ENCODE measurements around the gene MNAT1. TPM values are rescaled to one million over a fixed set of nuclear protein-coding genes. Genes with fewer than 3 reads are reported as not detected.

MNAT1 gene
- total RNA-seq, 1 donor from 2014 or later, result 54.1 TPM

GRCh38 chr14:60926002-60926401 is 191.4 kb downstream of the MNAT1 start:
- DNase-seq (ENCODE audit: low spot score, unreplicated experiment), result no peak
- no peaks in the 10 kb centered on the region for H3K27me3 Mint-ChIP-seq
- H3K4me3 Mint-ChIP-seq (ENCODE audit: low read depth), result no peak overlapping the region
- H3K36me3 Mint-ChIP-seq (ENCODE audit: insufficient read depth), result no peaks in the 10 kb centered on the region
- H3K27ac Mint-ChIP-seq, result no peak overlapping the region
- no peaks in the 10 kb centered on the region for H3K9me3 Mint-ChIP-seq (ENCODE audit: low read depth)
- H3K4me1 Mint-ChIP-seq (ENCODE audit: low read depth), result no peaks in the 10 kb centered on the region
- no peak for TF ChIP-seq CTCF (IDR thresholded peaks at IDR 0.05; ENCODE audit: unreplicated experiment)

GRCh38 chr14:60931218-60931617 is 196.7 kb downstream of the MNAT1 start:
- Mint-ChIP-seq H3K4me3 (ENCODE audit: low read depth) (no peak overlapping the region), H3K36me3 (ENCODE audit: insufficient read depth) (peaks cover 2% of the 10 kb centered on the region), H3K9me3 (ENCODE audit: low read depth) (no peaks in the 10 kb centered on the region), H3K4me1 (ENCODE audit: low read depth) (peaks cover 7% of the 10 kb centered on the region), H3K27ac (peak overlapping the region; percentile 27), H3K27me3 (no peaks in the 10 kb centered on the region)
- no peak for DNase-seq (ENCODE audit: low spot score, unreplicated experiment)
- TF ChIP-seq CTCF (IDR thresholded peaks at IDR 0.05; ENCODE audit: unreplicated experiment), result no peak

GRCh38 chr14:60933920-60934655 is 199.5 kb downstream of the MNAT1 start:
- H3K36me3 Mint-ChIP-seq (ENCODE audit: insufficient read depth), result peaks cover 4% of the 10 kb centered on the region
- H3K27me3 Mint-ChIP-seq, result no peaks in the 10 kb centered on the region
- no peak for TF ChIP-seq CTCF (IDR thresholded peaks at IDR 0.05; ENCODE audit: unreplicated experiment)
- no peak overlapping the region for H3K27ac Mint-ChIP-seq
- H3K4me1 Mint-ChIP-seq (ENCODE audit: low read depth), result peaks cover 7% of the 10 kb centered on the region
- DNase-seq (ENCODE audit: low spot score, unreplicated experiment), result no peak
- H3K9me3 Mint-ChIP-seq (ENCODE audit: low read depth), result peaks cover 2% of the 10 kb centered on the region
- H3K4me3 Mint-ChIP-seq (ENCODE audit: low read depth), result no peak overlapping the region

GRCh38 chr14:60935319-60935718 is 200.8 kb downstream of the MNAT1 start:
- H3K4me1 Mint-ChIP-seq (ENCODE audit: low read depth), result peaks cover 7% of the 10 kb centered on the region

GRCh38 chr14:60943637-60944032 is 209.1 kb downstream of the MNAT1 start:
- H3K27me3 Mint-ChIP-seq, result no peaks in the 10 kb centered on the region
- H3K9me3 Mint-ChIP-seq (ENCODE audit: low read depth), result peaks cover 5% of the 10 kb centered on the region
- DNase-seq (ENCODE audit: low spot score, unreplicated experiment), result no peak
- no peak overlapping the region for H3K27ac Mint-ChIP-seq
- H3K36me3 Mint-ChIP-seq (ENCODE audit: insufficient read depth), result peaks cover 3% of the 10 kb centered on the region
- H3K4me1 Mint-ChIP-seq (ENCODE audit: low read depth), result peaks cover 9% of the 10 kb centered on the region
- TF ChIP-seq CTCF (IDR thresholded peaks at IDR 0.05; ENCODE audit: unreplicated experiment), result no peak
- H3K4me3 Mint-ChIP-seq (ENCODE audit: low read depth), result no peak overlapping the region

More at GRCh38 chr14:60935319-60935718, 200.8 kb downstream of the MNAT1 start:
- no peak for TF ChIP-seq CTCF (IDR thresholded peaks at IDR 0.05; ENCODE audit: unreplicated experiment)
- H3K36me3 Mint-ChIP-seq (ENCODE audit: insufficient read depth), result peaks cover 4% of the 10 kb centered on the region
- H3K4me3 Mint-ChIP-seq (ENCODE audit: low read depth), result no peak overlapping the region
- H3K9me3 Mint-ChIP-seq (ENCODE audit: low read depth), result peaks cover 5% of the 10 kb centered on the region
- H3K27ac Mint-ChIP-seq, result no peak overlapping the region
- no peaks in the 10 kb centered on the region for H3K27me3 Mint-ChIP-seq
- no peak for DNase-seq (ENCODE audit: low spot score, unreplicated experiment)

All from progenitor cell of endocrine pancreas (in vitro differentiated cells).